H9 (cell line): Measurements from ENCODE around the gene RTP3. TPM values are rescaled to one million over a fixed set of nuclear protein-coding genes. Genes with fewer than 3 reads are reported as not detected.

Experiments
- DNase-seq: peaks from one replicate; pipeline ENCODE4 v3.0.0-alpha.2; 2017
- H2AFZ ChIP-seq: one replicate; pipeline ENCODE4 v1.6.1; 2013; ENCODE audit warnings: mild to moderate bottlenecking, low read length, control low read depth, moderate library complexity
- H2AK5ac ChIP-seq: 2 replicates; pipeline ENCODE4 v1.6.1; 2013; ENCODE audit warnings: low read length, control low read depth, mixed read lengths; ENCODE audit not compliant: insufficient read length
- H2BK120ac ChIP-seq: one replicate; pipeline ENCODE4 v1.6.1; 2013; ENCODE audit warnings: low read depth, mild to moderate bottlenecking, low read length, control low read depth, inconsistent platforms; ENCODE audit not compliant: poor library complexity, severe bottlenecking
- H2BK12ac ChIP-seq: 2 replicates; pipeline ENCODE4 v1.6.1; 2013; ENCODE audit warnings: low read length, control low read depth, mixed read lengths, low read depth; ENCODE audit not compliant: insufficient read length
- H2BK15ac ChIP-seq: 2 replicates; pipeline ENCODE4 v1.6.1; 2013; ENCODE audit warnings: low read depth, low read length, control low read depth
- H2BK20ac ChIP-seq: one replicate; pipeline ENCODE4 v1.6.1; 2013; ENCODE audit warnings: low read depth, mild to moderate bottlenecking, low read length, control low read depth, inconsistent platforms; ENCODE audit not compliant: poor library complexity, severe bottlenecking
- H2BK5ac ChIP-seq: 2 replicates; pipeline ENCODE4 v1.6.1; 2013; ENCODE audit warnings: low read length, control low read depth, mixed read lengths; ENCODE audit not compliant: insufficient read length
- H3K14ac ChIP-seq: 2 replicates; pipeline ENCODE4 v1.6.1; 2013; ENCODE audit warnings: low read length, control low read depth; ENCODE audit not compliant: insufficient read depth
- H3K18ac ChIP-seq: 2 replicates; pipeline ENCODE4 v1.6.1; 2013; ENCODE audit warnings: low read depth, mild to moderate bottlenecking, mixed read lengths, low read length, control low read depth; ENCODE audit not compliant: insufficient read length
- H3K23ac ChIP-seq: 2 replicates; pipeline ENCODE4 v1.6.1; 2013; ENCODE audit warnings: low read length, control low read depth, mixed read lengths, low read depth; ENCODE audit not compliant: insufficient read length
- H3K23me2 ChIP-seq: 2 replicates; pipeline ENCODE4 v1.6.1; 2013; ENCODE audit warnings: low read depth, mild to moderate bottlenecking, mixed read lengths, low read length, control low read depth; ENCODE audit not compliant: insufficient read length, poor library complexity, severe bottlenecking
- H3K27ac ChIP-seq: 2 replicates; pipeline ENCODE4 v1.5.1; 2013; ENCODE audit warnings: low read length, control low read depth, mixed read lengths, low read depth; ENCODE audit not compliant: insufficient read length
- H3K27me3 ChIP-seq: 2 replicates; pipeline ENCODE4 v1.6.1; 2013; ENCODE audit warnings: low read length, control low read depth, inconsistent platforms; ENCODE audit not compliant: insufficient read depth
- H3K4ac ChIP-seq: 2 replicates; pipeline ENCODE4 v1.6.1; 2013; ENCODE audit warnings: low read depth, mild to moderate bottlenecking, control low read depth, inconsistent platforms, low read length, moderate library complexity
- H3K4me1 ChIP-seq: 2 replicates; pipeline ENCODE4 v1.6.1; 2013; ENCODE audit warnings: low read length, control low read depth, inconsistent platforms; ENCODE audit not compliant: insufficient read depth
- H3K4me2 ChIP-seq: 2 replicates; pipeline ENCODE4 v1.6.1; 2013; ENCODE audit warnings: low read length, control low read depth, mixed read lengths; ENCODE audit not compliant: insufficient read length, insufficient read depth
- H3K56ac ChIP-seq: 2 replicates; pipeline ENCODE4 v1.6.1; 2013; ENCODE audit warnings: low read depth, mild to moderate bottlenecking, mixed read lengths, low read length, control low read depth; ENCODE audit not compliant: insufficient read length
- H3K79me1 ChIP-seq: 2 replicates; pipeline ENCODE4 v1.6.1; 2013; ENCODE audit warnings: low read depth, mild to moderate bottlenecking, moderate library complexity, low read length, control low read depth, inconsistent platforms; ENCODE audit not compliant: insufficient read depth, poor library complexity, severe bottlenecking
- H3K79me2 ChIP-seq: 2 replicates; pipeline ENCODE4 v1.6.1; 2013; ENCODE audit warnings: low read length, control low read depth, inconsistent platforms; ENCODE audit not compliant: insufficient read depth
- H3K9ac ChIP-seq: 2 replicates; pipeline ENCODE4 v1.6.1; 2013; ENCODE audit warnings: low read length, control low read depth, mixed read lengths; ENCODE audit not compliant: insufficient read length; ENCODE audit errors: extremely low read depth
- H3K9me3 ChIP-seq: one replicate; pipeline ENCODE4 v1.6.1; 2013; ENCODE audit warnings: low read depth, low read length, inconsistent platforms; ENCODE audit not compliant: control insufficient read depth
- H3T11ph ChIP-seq: one replicate; pipeline ENCODE4 v1.6.1; 2013; ENCODE audit warnings: mild to moderate bottlenecking, low read length, control low read depth, inconsistent platforms
- H4K20me1 ChIP-seq: one replicate; pipeline ENCODE4 v1.6.1; 2013; ENCODE audit not compliant: control insufficient read depth, insufficient read length, insufficient read depth
- H4K5ac ChIP-seq: 2 replicates; pipeline ENCODE4 v1.6.1; 2013; ENCODE audit warnings: low read depth, mild to moderate bottlenecking, mixed read lengths, low read length, control low read depth; ENCODE audit not compliant: insufficient read length
- H4K8ac ChIP-seq: replicated peaks from 2 replicates; pipeline ENCODE4 v1.6.1; 2013; ENCODE audit warnings: low read length, control low read depth, mixed read lengths, low read depth; ENCODE audit not compliant: insufficient read length
- H4K91ac ChIP-seq: 2 replicates; pipeline ENCODE4 v1.6.1; 2013; ENCODE audit warnings: low read depth, mild to moderate bottlenecking, moderate library complexity, mixed read lengths, low read length, control low read depth; ENCODE audit not compliant: insufficient read length
- H3K27ac Mint-ChIP-seq, 3 experiments: 2 replicates in 2 of 3; 3 replicates in 1 of 3; pipeline ENCODE4 v1.8.0; 2020 to 2021; ENCODE audit warnings: mixed read lengths in 3 of 3, mild to moderate bottlenecking in 1 of 3, moderate library complexity in 1 of 3
- H3K27me3 Mint-ChIP-seq: 2 replicates; pipeline ENCODE4 v1.8.0; 2021; ENCODE audit warnings: low read depth, mild to moderate bottlenecking, moderate library complexity, mixed read lengths
- H3K36me3 Mint-ChIP-seq, 3 experiments: 2 replicates in 2 of 3; 3 replicates in 1 of 3; pipeline ENCODE4 v1.8.0; 2020 to 2021; ENCODE audit warnings: low read depth in 3 of 3, mixed read lengths in 3 of 3; ENCODE audit not compliant: insufficient read depth in 1 of 3
- H3K4me1 Mint-ChIP-seq, 2 experiments: 2 replicates each; pipeline ENCODE4 v1.8.0; 2020; ENCODE audit warnings: mixed read lengths in 2 of 2
- H3K4me3 Mint-ChIP-seq, 2 experiments: 2 replicates in 1 of 2; 3 replicates in 1 of 2; pipeline ENCODE4 v1.8.0; 2020 to 2021; ENCODE audit warnings: mild to moderate bottlenecking in 2 of 2, mixed read lengths in 2 of 2, moderate library complexity in 1 of 2
- H3K9me3 Mint-ChIP-seq, 2 experiments: 2 replicates in 1 of 2; 3 replicates in 1 of 2; pipeline ENCODE4 v1.8.0; 2020; ENCODE audit warnings: mild to moderate bottlenecking in 2 of 2, mixed read lengths in 2 of 2, moderate library complexity in 1 of 2
- CTCF ChIP-seq: fragments of 200-600 bp; sonication (generic); conservative IDR thresholded peaks from 3 replicates; pipeline ENCODE4 v1.8.0; 2021; ENCODE audit warnings: antibody characterized with exemption, mild to moderate bottlenecking
- WGBS: extraction: QIAGEN DNeasy Blood & Tissue Kit; methylation state at CpG from one replicate; pipeline ENCODE4 v1.1.7; 2013; ENCODE audit warnings: missing lambda C conversion rate, low lambda C conversion rate, mixed read lengths; ENCODE audit not compliant: insufficient read length; ENCODE audit errors: extremely low coverage; 5-methylcytosine and 5-hydroxymethylcytosine counted together
- total RNA-seq: library from RNA; stranded (reverse); gene quantifications from 2 replicates; pipeline ENCODE4 v1.2.1, GENCODE V29; 2021

Gene RTP3
- total RNA-seq, 1 experiment from 2014 or later = not detected

GRCh38 chr3:46520531-46520930 lies 22.8 kb downstream of the RTP3 start:
- Histone ChIP-seq H2AK5ac (no peak overlapping the region), H2AFZ (no peak overlapping the region), H3K23me2 (no peaks in the 10 kb centered on the region), H3K4me2 (no peak overlapping the region), H3K79me1 (no peaks in the 10 kb centered on the region), H3K4ac (no peak overlapping the region), H3K79me2 (no peaks in the 10 kb centered on the region), H2BK5ac (no peak overlapping the region), H2BK12ac (no peak overlapping the region), H3K4me1 (no peaks in the 10 kb centered on the region), H2BK20ac (no peak overlapping the region), H3K27ac (no peak overlapping the region), H3K9ac (no peak overlapping the region), H3K27me3 (no peaks in the 10 kb centered on the region), H3K9me3 (no peaks in the 10 kb centered on the region), H4K5ac (no peak overlapping the region), H3T11ph (no peak overlapping the region), H3K18ac (no peak overlapping the region), H2BK15ac (no peak overlapping the region), H3K23ac (no peak overlapping the region), H3K14ac (no peak overlapping the region), H3K56ac (no peak overlapping the region), H2BK120ac (no peak overlapping the region), H4K8ac (no peak overlapping the region), H4K20me1 (no peaks in the 10 kb centered on the region), H4K91ac (no peak overlapping the region)
- Mint-ChIP-seq H3K36me3 (0 out of 7 replicates have a peak, but pooled peaks cover 0 to 3% (median 0%) of the 10 kb centered on the region in 3 experiments), H3K27ac (peak overlapping the region in 1 of 3 experiments; percentile 27; a peak in 1 of 7 replicates), H3K27me3 (no peaks in the 10 kb centered on the region), H3K9me3 (no peaks in the 10 kb centered on the region), H3K4me3 (no peak overlapping the region), H3K4me1 (peaks cover 7% of the 10 kb centered on the region in 2 experiments; a peak in 3 of 4 replicates)
- DNase-seq = no peak
- WGBS = no CpG with 5 or more reads among the region's 3 CpGs
- no peak for TF ChIP-seq CTCF
